GM21360 (cell line): ENCODE measurements around the gene ELMO1.

Experiments used
- ATAC-seq: cut with Tn5 transposase; IDR thresholded peaks from one replicate; pipeline ENCODE4 v1.9.1; 2021; ENCODE audit warnings: mild to moderate bottlenecking, moderate library complexity; ENCODE audit not compliant: unreplicated experiment

Gene ELMO1

DNA sequence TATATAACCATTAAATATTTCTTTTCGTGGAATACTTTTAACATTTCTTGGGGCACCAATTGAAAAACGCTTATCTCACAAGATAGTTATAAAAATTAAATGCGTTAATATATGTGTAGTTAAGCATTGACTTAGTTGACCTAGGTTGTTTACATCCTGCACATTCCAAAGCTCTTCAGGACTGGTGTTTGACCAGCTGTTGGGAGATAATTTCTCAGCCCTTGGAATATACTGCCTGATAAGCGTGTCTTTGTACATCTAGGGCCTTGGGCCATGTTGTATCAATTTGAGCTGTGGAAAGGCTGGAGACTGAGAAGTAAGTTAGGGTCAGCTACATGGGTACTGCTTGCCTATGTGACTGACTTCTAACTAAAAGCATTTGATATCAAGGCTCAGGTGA, 634.4 kb downstream of the ELMO1 start:
- no peak for ATAC-seq

DNA sequence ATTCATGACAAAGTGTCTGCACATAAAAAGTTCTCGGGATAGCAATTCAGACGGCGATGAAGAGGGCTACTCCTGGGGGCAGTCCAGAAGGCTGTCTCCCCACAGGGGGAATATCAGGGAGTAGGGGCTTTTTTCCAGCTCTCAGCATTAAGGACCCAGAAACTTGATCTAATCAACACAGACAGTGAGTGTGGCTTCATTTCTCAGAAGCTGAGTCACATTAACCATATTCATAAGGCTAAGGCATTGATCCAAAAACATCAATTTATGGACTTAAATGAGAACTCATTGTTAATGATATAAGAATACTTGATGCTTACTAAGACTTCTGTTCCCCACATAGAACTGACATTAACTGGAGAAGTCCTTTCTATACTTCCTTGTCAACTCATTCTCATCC, 636.9 kb downstream of the ELMO1 start:
- ATAC-seq = no peak

DNA sequence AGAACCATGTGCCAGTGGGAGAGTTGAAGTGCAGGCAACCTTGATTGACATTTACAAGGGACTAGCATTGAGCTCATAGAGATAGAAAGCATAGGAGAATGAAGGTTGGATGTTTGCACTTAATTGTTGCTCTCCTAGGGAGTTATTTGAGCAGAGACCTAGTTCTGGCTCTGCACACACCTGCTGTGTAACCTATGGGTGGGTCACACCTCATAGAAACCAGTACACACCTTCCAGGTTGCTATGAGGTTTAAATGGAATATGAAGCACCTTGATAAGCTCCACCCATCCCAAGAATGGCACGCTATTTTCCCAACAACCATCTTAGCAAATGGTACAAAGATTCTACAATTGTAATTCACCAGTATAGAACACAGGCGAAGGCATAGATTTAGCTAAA, 638.2 kb downstream of the ELMO1 start:
- ATAC-seq = no peak

DNA sequence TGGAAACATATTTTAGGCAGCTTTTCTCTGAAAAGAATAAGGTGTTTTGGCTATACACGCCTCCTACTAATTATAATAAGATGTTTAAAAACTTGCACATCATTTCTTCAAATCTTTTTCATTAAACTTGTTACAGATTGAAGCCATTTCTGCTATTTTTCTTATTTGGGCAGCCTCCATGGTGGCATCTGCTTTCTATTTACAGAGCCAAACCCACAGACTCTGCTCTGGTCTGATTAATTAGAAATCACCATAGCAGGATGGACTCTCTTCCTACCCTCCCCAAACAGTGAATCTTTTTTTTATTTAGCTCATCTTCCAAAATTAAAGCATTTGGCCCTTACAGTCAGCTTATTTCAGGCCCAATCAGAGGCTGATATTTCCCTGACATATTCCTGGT, 638.6 kb downstream of the ELMO1 start:
- no peak for ATAC-seq

DNA sequence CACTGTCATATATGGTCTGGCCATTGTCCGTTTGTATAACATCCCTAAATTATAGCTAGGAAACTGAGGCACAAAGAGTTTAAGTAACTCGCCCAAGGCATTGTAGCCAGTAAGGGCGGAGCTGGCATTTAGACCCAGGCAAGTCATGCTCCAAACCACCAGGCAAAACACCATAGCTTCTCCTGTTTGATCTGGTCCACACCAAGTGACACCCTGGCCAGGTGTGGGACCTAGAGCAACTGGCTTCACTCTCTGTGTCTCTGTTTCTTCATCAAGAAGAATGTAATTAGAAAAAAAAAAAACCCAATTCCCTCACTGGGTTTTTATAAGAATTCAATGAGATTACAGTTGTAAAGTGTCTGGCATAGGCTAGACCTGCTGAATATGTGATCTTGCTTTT, 639.2 kb downstream of the ELMO1 start:
- no peak for ATAC-seq

DNA sequence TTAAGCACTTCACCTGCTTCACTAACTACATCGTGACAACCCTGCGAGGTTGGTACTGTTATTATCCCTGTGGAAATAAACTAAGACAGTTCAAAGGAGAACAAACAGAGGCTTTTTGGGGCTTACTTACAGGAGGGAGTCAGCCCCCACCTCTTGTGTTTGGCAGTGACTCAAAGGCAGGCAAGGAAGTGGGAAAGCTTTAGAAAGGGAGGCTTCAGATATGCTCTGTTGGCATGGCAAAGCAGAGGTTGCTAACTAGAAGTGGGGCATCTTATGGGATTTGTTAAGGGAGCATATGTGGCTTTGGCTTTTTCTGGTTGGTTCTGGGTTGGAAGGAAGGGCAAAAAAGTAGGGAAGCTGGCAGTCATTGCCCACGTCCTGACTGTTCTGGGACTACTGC, 639.6 kb downstream of the ELMO1 start:
- no peak for ATAC-seq

DNA sequence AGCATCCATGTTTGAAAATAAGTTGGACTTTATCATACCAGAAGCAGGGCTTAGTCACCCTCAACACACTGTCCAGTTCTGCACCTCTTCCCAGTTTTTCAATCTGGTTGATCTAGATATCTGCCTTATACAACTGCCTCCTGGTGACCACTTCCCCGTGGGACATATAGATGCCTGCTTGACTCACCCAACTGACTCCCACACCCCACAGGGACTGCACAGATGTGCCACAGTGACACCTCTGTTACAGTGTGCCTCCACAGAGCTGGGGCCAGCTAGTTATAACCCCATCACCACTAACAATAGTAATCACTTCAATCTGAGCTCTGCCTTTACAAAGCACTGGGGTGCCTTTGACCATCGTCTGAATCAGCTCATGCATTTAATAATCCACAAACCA, 641.8 kb downstream of the ELMO1 start:
- ATAC-seq = no peak
